HepG2 (cell line): Measurements from ENCODE around the gene LINC00237. TPM values are rescaled to one million over a fixed set of nuclear protein-coding genes. Genes with fewer than 3 reads are reported as not detected.
A peak's percentile ranks its signal among the peaks of the same experiment; 100 is the strongest.

Experiments
- ADNP ChIP-seq: sonication (generic); formaldehyde crosslinking; IDR thresholded peaks from 2 replicates; pipeline ENCODE4 v1.4.0; 2020; ENCODE audit warnings: missing genetic modification reagents
- CHD4 ChIP-seq: fragments of 200-600 bp; sonication (generic); IDR thresholded peaks from 2 replicates; pipeline ENCODE4 v1.7.0; 2017; ENCODE audit warnings: mild to moderate bottlenecking, low read length, borderline replicate concordance
- GFI1 ChIP-seq: sonication (generic); formaldehyde crosslinking; IDR thresholded peaks from 2 replicates; pipeline ENCODE4 v1.5.0; 2020; ENCODE audit warnings: missing genetic modification reagents, mild to moderate bottlenecking, borderline replicate concordance
- NFYC ChIP-seq: IDR thresholded peaks from 2 replicates; pipeline ENCODE4 v1.6.1; 2016; ENCODE audit warnings: missing genetic modification reagents, missing compliant biosample characterization
- PAXIP1 ChIP-seq: sonication (generic); formaldehyde crosslinking; conservative IDR thresholded peaks from 2 replicates; pipeline ENCODE4 v1.4.0; 2020; ENCODE audit warnings: mild to moderate bottlenecking, missing genetic modification reagents, moderate library complexity
- PHF21A ChIP-seq: sonication (generic); formaldehyde crosslinking; IDR thresholded peaks from 2 replicates; pipeline ENCODE4 v1.5.0; 2020; ENCODE audit warnings: mild to moderate bottlenecking, missing genetic modification reagents
- RERE ChIP-seq: IDR thresholded peaks from 2 replicates; pipeline ENCODE4 v1.6.1; 2016; ENCODE audit warnings: low read depth, missing genetic modification reagents, missing compliant biosample characterization
- RNF219 ChIP-seq: sonication (generic); formaldehyde crosslinking; IDR thresholded peaks from 2 replicates; pipeline ENCODE4 v1.5.0; 2020; ENCODE audit warnings: mild to moderate bottlenecking, missing genetic modification reagents
- XBP1 ChIP-seq: sonication (generic); formaldehyde crosslinking; IDR thresholded peaks from 2 replicates; pipeline ENCODE4 v1.5.0; 2020; ENCODE audit warnings: missing genetic modification reagents
- ZBTB26 ChIP-seq: IDR thresholded peaks from 2 replicates; pipeline ENCODE4 v1.6.1; 2016; ENCODE audit warnings: missing compliant biosample characterization, missing genetic modification reagents, borderline replicate concordance
- ZFP36L1 ChIP-seq: sonication (generic); formaldehyde crosslinking; IDR thresholded peaks from 2 replicates; pipeline ENCODE4 v1.8.0; 2022; ENCODE audit warnings: mild to moderate bottlenecking, missing genetic modification reagents, moderate library complexity
- ZFP91 ChIP-seq: sonication (generic); formaldehyde crosslinking; IDR thresholded peaks from 2 replicates; pipeline ENCODE4 v1.9.0; 2022; ENCODE audit warnings: missing genetic modification reagents, mild to moderate bottlenecking, borderline replicate concordance
- ZNF468 ChIP-seq: sonication (generic); formaldehyde crosslinking; IDR thresholded peaks from 2 replicates; pipeline ENCODE4 v1.8.0; 2022; ENCODE audit warnings: mild to moderate bottlenecking, moderate library complexity, missing genetic modification reagents
- ZNF615 ChIP-seq: sonication (generic); formaldehyde crosslinking; IDR thresholded peaks from 2 replicates; pipeline ENCODE4 v1.5.0; 2020; ENCODE audit warnings: mild to moderate bottlenecking, missing genetic modification reagents, borderline replicate concordance
- polyA plus RNA-seq, 8 experiments: library from polyadenylated mRNA; depleted of rRNA in 3 of 8; stranded (reverse) in 7 of 8; unstranded in 1 of 8; fragments of >200 nt; fragmentation: Illumina TruSeq in 4 of 8; extraction: Trizol in 4 of 8; gene quantifications; 2 replicates each; pipeline versions ENCODE4 v1.2.1 to v1.2.3, GENCODE V29; 2011 to 2016; ENCODE audit warnings: low read depth in 4 of 8, missing spikeins in 1 of 8, mixed read lengths in 1 of 8; ENCODE audit not compliant: insufficient read depth in 1 of 8
- total RNA-seq, 5 experiments: library from RNA; depleted of rRNA; stranded (reverse); fragments of >200 nt; fragmentation: Illumina TruSeq; extraction: Trizol; gene quantifications; 2 replicates each; pipeline ENCODE4 v1.2.3, GENCODE V29; 2016; ENCODE audit warnings: low read depth in 1 of 5

The LINC00237 gene
- total and polyA plus RNA-seq, 2 of the 13 experiments (the other 11 are each of a cell fraction or from before 2014, with no cell fraction given) = not detected

GRCh38 chr20:21139881-21140566, 33.9 kb upstream of the LINC00237 start (continued):
- TF ChIP-seq PAXIP1 (CRISPR knock-in tag) (peak; percentile 78), RERE (no peak), GFI1 (CRISPR knock-in tag) (peak; percentile 98), ZBTB26 (0 out of 2 replicates have a peak, but pooled peaks have one; percentile 56), PHF21A (CRISPR knock-in tag) (peak; percentile 69), ADNP (CRISPR knock-in tag) (0 out of 2 replicates have a peak, but pooled peaks have one; percentile 40), XBP1 (CRISPR knock-in tag) (no peak), ZNF468 (CRISPR knock-in tag) (no peak), CHD4 (no peak), ZFP91 (CRISPR knock-in tag) (no peak), NFYC (no peak), ZFP36L1 (CRISPR knock-in tag) (no peak), ZNF615 (CRISPR knock-in tag) (no peak), RNF219 (CRISPR knock-in tag) (no peak)
